GM21423 (cell line): ENCODE measurements around the gene CTSC.

Experiments
- ATAC-seq: cut with Tn5 transposase; IDR thresholded peaks from one replicate; pipeline ENCODE4 v1.9.1; 2021; ENCODE audit warnings: mild to moderate bottlenecking, moderate library complexity; ENCODE audit not compliant: unreplicated experiment

CTSC gene

DNA sequence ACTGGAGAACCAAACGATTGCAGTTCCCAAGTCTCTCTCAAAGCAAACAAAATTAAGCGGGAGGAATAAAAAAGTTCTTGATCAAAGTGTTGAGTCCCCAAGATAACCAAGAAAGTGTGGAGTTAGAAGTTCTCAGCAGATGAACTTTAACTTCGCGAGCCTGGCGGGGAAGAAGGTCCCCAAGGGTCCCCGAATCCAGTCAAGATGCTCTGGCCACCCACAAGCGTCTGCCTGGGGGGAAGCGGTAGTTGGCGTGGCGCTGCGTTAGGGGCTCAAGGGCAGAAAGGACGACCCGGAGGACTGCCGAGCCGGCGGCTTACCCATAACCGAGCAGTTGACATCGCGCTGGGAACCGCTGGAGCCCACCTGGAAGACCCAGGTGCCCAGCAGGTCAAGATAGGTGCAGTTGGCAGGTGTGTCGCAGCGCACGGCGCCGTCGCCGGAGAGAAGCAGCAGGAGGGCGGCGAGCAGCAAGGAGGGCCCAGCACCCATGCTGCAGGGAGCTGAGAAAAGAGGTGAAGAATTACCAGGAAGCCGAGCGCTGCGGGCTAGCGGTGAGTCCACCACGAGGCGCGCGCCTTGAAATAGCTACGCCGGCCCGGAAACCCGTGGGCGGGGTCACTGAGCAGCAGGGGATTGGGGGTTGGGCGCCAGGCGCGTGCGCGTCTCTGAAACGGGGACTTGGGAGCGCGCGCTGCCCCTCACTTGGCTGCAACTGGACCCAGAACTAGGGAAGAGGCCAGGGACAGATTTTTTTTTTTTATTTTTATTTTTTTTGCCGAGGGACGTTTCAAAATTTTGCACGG, at the start of gene CTSC:
CTSC (minus strand) TSS at position 556 of the 806 bp plus-strand sequence; CDS start at position 492, 64 bp downstream.
- peak; percentile 88 for ATAC-seq

DNA sequence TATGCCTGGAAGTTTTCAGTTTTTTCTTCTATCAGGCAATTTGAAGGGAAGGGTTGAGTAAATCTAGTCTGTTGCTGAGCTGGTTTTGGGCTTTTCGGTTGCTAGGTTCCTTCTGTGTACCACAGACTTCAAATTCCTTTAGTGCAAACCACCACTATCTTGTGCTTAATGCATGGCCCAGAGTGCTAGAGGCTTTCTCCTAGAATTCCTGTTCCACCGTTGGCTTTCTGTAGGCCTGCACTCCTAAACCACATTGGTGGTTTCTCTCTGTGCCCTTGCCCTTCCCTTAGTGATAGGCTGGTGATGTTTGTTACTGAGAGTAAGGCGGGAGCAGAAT, 47.1 kb upstream of the CTSC start:
- no peak for ATAC-seq

- ATAC-seq, result no peak
These were observed 46.6 kb upstream of the CTSC start for GRCh38 chr11:88384004-88384668.

DNA sequence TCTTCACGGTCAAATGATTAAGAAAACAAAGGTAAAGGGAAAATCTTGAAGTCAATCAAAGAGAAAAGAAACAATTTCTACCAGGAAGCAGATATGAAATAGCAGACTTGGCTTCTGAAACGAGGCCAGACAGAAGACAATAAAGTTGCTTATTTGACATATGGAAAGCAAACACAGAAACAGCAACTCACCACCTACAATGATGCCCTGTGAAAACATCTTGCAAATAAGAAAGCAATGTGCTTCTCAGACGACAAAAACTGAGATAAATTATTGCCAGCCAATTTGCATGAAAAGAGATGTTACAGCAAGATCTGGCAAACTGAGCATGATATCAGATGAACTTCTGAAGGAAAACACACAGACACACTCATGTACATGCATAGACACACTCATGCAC, 45.9 kb upstream of the CTSC start:
- ATAC-seq, result no peak

DNA sequence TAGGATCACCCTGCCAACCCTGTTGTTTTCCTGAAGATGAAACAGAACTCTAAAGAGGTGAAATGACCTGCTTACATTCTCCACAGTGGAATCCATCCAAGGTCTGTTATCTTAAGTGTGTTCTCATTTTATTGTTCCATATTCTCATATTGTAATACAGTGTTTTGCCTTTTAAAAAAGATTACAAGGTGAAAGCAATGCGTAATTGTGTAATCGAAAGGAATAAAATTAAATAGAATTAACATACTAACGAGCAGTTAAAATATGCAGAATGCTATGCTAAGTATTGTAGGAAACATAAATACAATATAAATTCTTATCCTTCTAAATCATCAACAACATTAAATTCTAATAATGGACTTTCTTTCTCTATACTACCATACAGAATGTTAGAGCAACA, 41.6 kb upstream of the CTSC start:
- ATAC-seq, result no peak

GRCh38 chr11:88378422-88379066, 41.0 kb upstream of the CTSC start:
- no peak for ATAC-seq

- ATAC-seq, result no peak
These were observed 40.1 kb upstream of the CTSC start for GRCh38 chr11:88377646-88378045.

- ATAC-seq, result no peak
These were observed 39.6 kb upstream of the CTSC start for GRCh38 chr11:88377144-88377543.

- ATAC-seq, result no peak
These were observed 38.5 kb upstream of the CTSC start for GRCh38 chr11:88375927-88376470.

DNA sequence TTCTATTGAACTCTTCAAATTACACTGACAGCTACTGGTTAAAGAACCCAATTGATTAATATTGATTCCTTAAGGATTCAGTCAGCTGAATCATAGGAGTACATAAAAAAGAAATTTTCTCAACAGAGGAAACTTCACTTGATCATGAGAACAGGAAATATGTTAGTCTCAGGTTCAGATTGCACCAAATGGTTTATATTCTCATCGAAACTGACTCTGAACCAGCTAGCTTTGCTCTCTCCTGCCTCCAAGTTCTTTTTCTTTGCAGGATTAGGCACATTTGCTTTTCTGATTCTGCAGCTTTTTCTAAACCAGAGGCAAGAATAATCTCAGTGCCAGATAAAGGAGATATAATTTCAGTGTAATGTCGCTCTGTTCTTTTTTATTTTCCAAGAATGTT, 33.2 kb upstream of the CTSC start:
- ATAC-seq, result no peak

GRCh38 chr11:88367310-88367709, 29.8 kb upstream of the CTSC start:
- no peak for ATAC-seq

DNA sequence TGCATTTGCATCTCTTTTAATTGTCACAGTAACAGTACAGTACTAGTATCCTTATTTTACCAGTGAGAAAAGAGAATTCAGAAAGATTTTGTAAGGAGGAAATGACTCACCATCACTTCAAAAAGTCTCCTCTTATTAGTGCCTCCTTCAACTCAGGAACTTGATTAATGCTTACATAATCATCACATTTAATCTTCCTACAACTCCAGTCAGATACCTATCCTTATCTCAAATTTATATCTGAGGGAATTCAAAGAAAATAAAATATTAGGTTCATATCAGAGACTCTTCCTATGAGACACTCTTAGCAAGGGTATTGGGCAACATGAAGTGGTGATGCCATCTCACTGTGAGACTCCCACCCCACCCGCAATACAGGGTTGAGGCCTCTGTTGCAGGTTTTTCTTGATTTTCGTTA, 26.1 kb upstream of the CTSC start:
- ATAC-seq, result no peak

DNA sequence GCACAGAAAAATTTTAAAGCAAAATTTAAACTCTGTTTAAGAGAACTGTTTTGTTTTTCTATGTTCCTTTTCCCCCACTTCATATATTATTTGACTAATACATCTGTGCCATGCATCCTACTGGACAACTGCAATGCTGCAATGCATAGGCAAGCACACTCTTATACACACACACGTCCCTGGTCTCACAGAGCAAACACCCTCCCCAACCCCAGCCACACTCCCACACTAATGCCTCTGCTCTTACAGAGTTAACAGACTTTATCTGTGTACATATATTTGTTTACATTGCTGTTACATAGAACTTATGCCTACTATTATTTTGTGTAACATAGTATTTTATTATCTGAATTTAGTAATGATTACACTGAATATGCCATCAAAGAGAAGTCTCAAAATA, 25.5 kb upstream of the CTSC start:
- no peak for ATAC-seq

GRCh38 chr11:88360141-88360540, 22.6 kb upstream of the CTSC start:
- peak; percentile 26 for ATAC-seq

- ATAC-seq, result peak; percentile 62
These were observed 22.0 kb upstream of the CTSC start for GRCh38 chr11:88359541-88359940.

- ATAC-seq, result no peak
These were observed 21.6 kb upstream of the CTSC start for GRCh38 chr11:88359114-88359513.

- no peak for ATAC-seq
These were observed 20.5 kb upstream of the CTSC start for GRCh38 chr11:88358040-88358431.

DNA sequence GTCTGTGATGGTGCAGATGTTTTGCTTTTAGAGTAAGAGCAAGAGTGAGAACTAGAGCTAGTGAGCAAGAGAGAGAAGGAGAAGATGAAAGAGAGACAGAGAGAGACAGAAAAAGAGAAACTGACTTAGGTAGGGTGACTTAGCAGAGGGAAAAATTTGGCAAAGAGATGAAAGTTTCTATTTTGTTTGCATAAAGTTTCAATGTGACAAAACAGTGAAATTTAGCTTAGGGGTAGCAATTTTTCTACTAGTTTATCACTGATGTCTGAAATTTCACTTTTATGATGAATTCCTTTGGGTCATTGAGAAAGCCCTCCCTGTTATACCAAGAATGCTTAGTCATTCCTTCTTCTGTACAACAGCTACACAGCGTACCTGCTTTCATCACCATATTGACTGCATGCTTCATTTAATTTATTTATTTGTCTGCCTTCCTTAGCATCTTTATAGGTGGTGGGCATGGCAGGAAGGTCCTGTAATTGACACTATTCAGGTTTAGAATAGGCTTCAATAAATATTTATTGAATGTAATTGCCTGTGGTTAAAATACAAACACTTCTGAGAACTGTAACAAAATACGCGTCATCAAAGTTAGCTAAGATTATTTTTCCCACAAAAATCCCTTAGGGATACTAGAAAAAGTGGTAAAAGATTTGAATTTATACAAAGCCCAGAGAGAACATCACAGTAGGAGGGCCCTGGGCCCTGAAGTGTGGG, 19.9 kb upstream of the CTSC start:
- ATAC-seq, result peak; percentile 36

GRCh38 chr11:88355887-88356286, 18.4 kb upstream of the CTSC start:
- no peak for ATAC-seq

DNA sequence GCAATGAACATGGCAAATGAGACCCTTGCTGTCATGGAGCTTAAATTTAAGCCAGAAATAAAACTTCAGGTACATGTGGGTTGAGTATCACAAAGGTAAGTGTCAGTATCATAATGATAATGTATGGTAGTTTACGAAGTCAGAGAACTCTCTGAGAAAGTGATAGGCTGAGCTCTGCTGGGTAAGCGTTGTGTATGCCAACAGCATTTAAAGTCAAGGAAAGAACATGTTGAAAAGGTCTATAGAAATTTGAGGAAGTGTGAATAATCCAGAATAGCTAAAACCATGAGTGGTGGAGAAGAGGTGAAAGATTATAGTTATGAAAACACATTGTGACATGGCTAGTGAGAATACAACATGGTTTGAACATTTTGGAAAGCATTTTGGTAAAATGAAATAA, 17.4 kb upstream of the CTSC start:
- no peak for ATAC-seq

GRCh38 chr11:88353835-88354496, 16.4 kb upstream of the CTSC start:
- ATAC-seq, result peak; percentile 31
